GM23338 (cell line): ENCODE measurements around the gene ASPRV1. TPM values are rescaled to one million over a fixed set of nuclear protein-coding genes. Genes with fewer than 3 reads are reported as not detected.

Source experiments
- ATAC-seq: fragments of 200-7000 bp; cut with Tn5 transposase; 3 replicates; pipeline ENCODE4 v1.9.1; 2020
- DNase-seq: peaks from one replicate; pipeline ENCODE4 v3.0.0-alpha.2; 2015; ENCODE audit warnings: low spot score
- H2AFZ ChIP-seq: fragments of 200-600 bp; sonication (generic); 2 replicates; pipeline ENCODE4 v1.8.0; 2016; ENCODE audit warnings: antibody characterized with exemption, mild to moderate bottlenecking, moderate library complexity
- H3F3A ChIP-seq: fragments of 200-600 bp; sonication (generic); replicated peaks from 2 replicates; pipeline ENCODE4 v1.8.0; 2017; ENCODE audit warnings: antibody characterized with exemption, mixed run types, low read depth
- H3K27ac ChIP-seq: fragments of 200-600 bp; sonication (generic); 2 replicates; pipeline ENCODE4 v1.6.1; 2016; ENCODE audit warnings: low read depth
- H3K27me3 ChIP-seq: fragments of 200-600 bp; sonication (generic); 2 replicates; pipeline ENCODE4 v1.8.0; 2016; ENCODE audit warnings: mild to moderate bottlenecking, mixed run types, moderate library complexity; ENCODE audit not compliant: insufficient read depth
- H3K36me3 ChIP-seq: fragments of 200-600 bp; sonication (generic); 2 replicates; pipeline ENCODE4 v1.8.0; 2016; ENCODE audit warnings: mild to moderate bottlenecking; ENCODE audit not compliant: insufficient read depth
- H3K4me1 ChIP-seq: fragments of 200-600 bp; sonication (generic); 2 replicates; pipeline ENCODE4 v1.8.0; 2016; ENCODE audit warnings: mild to moderate bottlenecking, moderate library complexity; ENCODE audit not compliant: insufficient read depth
- H3K4me2 ChIP-seq: fragments of 200-600 bp; sonication (generic); 2 replicates; pipeline ENCODE4 v1.7.1; 2017; ENCODE audit warnings: mixed run types
- H3K4me3 ChIP-seq: fragments of 200-600 bp; sonication (generic); 2 replicates; pipeline ENCODE4 v1.6.1; 2016; ENCODE audit warnings: mixed run types
- H3K79me2 ChIP-seq: fragments of 200-600 bp; sonication (generic); replicated peaks from 2 replicates; pipeline ENCODE4 v1.8.0; 2017; ENCODE audit warnings: mild to moderate bottlenecking; ENCODE audit not compliant: insufficient read depth
- H3K9me2 ChIP-seq: fragments of 200-600 bp; sonication (generic); 2 replicates; pipeline ENCODE4 v1.8.0; 2017; ENCODE audit not compliant: insufficient read depth
- H4K20me1 ChIP-seq: fragments of 200-600 bp; sonication (generic); replicated peaks from 2 replicates; pipeline ENCODE4 v1.8.0; 2017; ENCODE audit warnings: mild to moderate bottlenecking; ENCODE audit not compliant: insufficient read depth
- H3K27ac Mint-ChIP-seq: 2 replicates; pipeline ENCODE4 v1.8.0; 2020; ENCODE audit warnings: inconsistent platforms, mild to moderate bottlenecking, moderate library complexity, mixed read lengths
- H3K27me3 Mint-ChIP-seq: 3 replicates; pipeline ENCODE4 v1.8.0; 2022; ENCODE audit warnings: low read depth, mild to moderate bottlenecking, moderate library complexity, mixed read lengths, inconsistent platforms; ENCODE audit not compliant: insufficient read depth, poor library complexity
- H3K36me3 Mint-ChIP-seq: 3 replicates; pipeline ENCODE4 v1.8.0; 2021; ENCODE audit warnings: low read depth, mild to moderate bottlenecking, inconsistent platforms, moderate library complexity, mixed read lengths
- H3K4me1 Mint-ChIP-seq: 3 replicates; pipeline ENCODE4 v1.8.0; 2020; ENCODE audit warnings: mild to moderate bottlenecking, inconsistent platforms, mixed read lengths
- H3K4me3 Mint-ChIP-seq: 3 replicates; pipeline ENCODE4 v1.8.0; 2021; ENCODE audit warnings: moderate library complexity, mild to moderate bottlenecking, inconsistent platforms, mixed read lengths
- H3K9me3 Mint-ChIP-seq: 3 replicates; pipeline ENCODE4 v1.8.0; 2020; ENCODE audit warnings: moderate library complexity, mild to moderate bottlenecking, inconsistent platforms, mixed read lengths
- CREB1 ChIP-seq: fragments of 250-450 bp; sonication (Bioruptor Pico); IDR thresholded peaks from 2 replicates; pipeline ENCODE4 v1.5.0; 2020; ENCODE audit warnings: low read depth, mild to moderate bottlenecking, moderate library complexity
- EZH2 ChIP-seq: fragments of 200-600 bp; sonication (generic); IDR thresholded peaks from one replicate; pipeline ENCODE4 v1.8.0; 2017; ENCODE audit warnings: antibody characterized with exemption, mild to moderate bottlenecking, low read depth; ENCODE audit not compliant: unreplicated experiment
- EZH2phosphoT487 ChIP-seq: fragments of 200-600 bp; sonication (generic); IDR thresholded peaks from one replicate; pipeline ENCODE4 v1.8.1; 2018; ENCODE audit warnings: antibody characterized with exemption; ENCODE audit not compliant: unreplicated experiment
- NANOG ChIP-seq: IDR thresholded peaks from 2 replicates; pipeline ENCODE4 v1.6.1; 2016; ENCODE audit warnings: antibody characterized with exemption, borderline replicate concordance
- STAT1 ChIP-seq: IDR thresholded peaks from one replicate; pipeline ENCODE4 v1.6.1; 2016; ENCODE audit warnings: antibody characterized with exemption; ENCODE audit not compliant: unreplicated experiment
- ZNF114 ChIP-seq: fragments of 250-450 bp; sonication (Bioruptor Pico); IDR thresholded peaks from 2 replicates; pipeline ENCODE4 v1.5.0; 2020; ENCODE audit warnings: mild to moderate bottlenecking, moderate library complexity
- ZNF462 ChIP-seq: fragments of 250-450 bp; sonication (Bioruptor Pico); IDR thresholded peaks from 2 replicates; pipeline ENCODE4 v1.5.0; 2020; ENCODE audit warnings: mild to moderate bottlenecking, moderate library complexity
- polyA plus RNA-seq: library from polyadenylated mRNA; unstranded; fragments of >200 nt; fragmentation: Nextera tagmentation; extraction: Ambion mirVana; gene quantifications from 2 replicates; pipeline ENCODE4 v1.2.1, GENCODE V29; 2016
- total RNA-seq: library from RNA; depleted of rRNA; stranded (reverse); fragments of >200 nt; shearing (Covaris generic); gene quantifications from 2 replicates; pipeline ENCODE4 v1.2.3, GENCODE V29; 2014

The ASPRV1 gene
- total and polyA plus RNA-seq, 2 experiments from 2014 or later, result 0.60 to 1.4 TPM

GRCh38 chr2:69947325-69947931 is 14.0 kb downstream of the ASPRV1 start:
- H3K27me3 Mint-ChIP-seq, result peaks cover 5% of the 10 kb centered on the region
- no peaks in the 10 kb centered on the region for H3K79me2 ChIP-seq
- H3K27ac ChIP-seq, result no peak overlapping the region
- no peaks in the 10 kb centered on the region for H3K9me2 ChIP-seq
- ATAC-seq (no peak), DNase-seq (no peak)
- H3K4me3 ChIP-seq, result no peak overlapping the region
- H3K27ac Mint-ChIP-seq, result no peak overlapping the region
- no peaks in the 10 kb centered on the region for H3K9me3 Mint-ChIP-seq
- H4K20me1 ChIP-seq, result no peaks in the 10 kb centered on the region; the same call in 1 of the 2 replicates
- no peak overlapping the region for H3K4me3 Mint-ChIP-seq
- H3F3A ChIP-seq, result 0 out of 2 replicates have a peak, but pooled peaks cover 3% of the 10 kb centered on the region
- H3K4me1 ChIP-seq, result no peaks in the 10 kb centered on the region
- no peaks in the 10 kb centered on the region for H3K36me3 ChIP-seq
- H3K36me3 Mint-ChIP-seq, result no peaks in the 10 kb centered on the region
- H3K4me1 Mint-ChIP-seq, result peaks cover 6% of the 10 kb centered on the region; the same call in 2 of the 3 replicates
- H3K27me3 ChIP-seq, result no peaks in the 10 kb centered on the region
- no peak overlapping the region for H3K4me2 ChIP-seq
- TF ChIP-seq EZH2 (no peak), NANOG (no peak), ZNF114 (no peak), CREB1 (no peak), ZNF462 (CRISPR knock-in tag) (no peak), STAT1 (no peak), EZH2phosphoT487 (no peak)
- H2AFZ ChIP-seq, result no peak overlapping the region
